ENCODE results near the gene OR2D2.

OR2D2 gene

GRCh38 chr11:6926208-6927029, 34.1 kb upstream of the OR2D2 start, which contains the start of gene ZNF215:
Gene ZNF215, plus strand, starts transcription at chr11:6926426. Its CDS starts 5,847 bp downstream, at chr11:6932273.
- peak; percentile 67 for DNase-seq (ENCODE audit: low spot score)
- TF ChIP-seq, protein P1, sequence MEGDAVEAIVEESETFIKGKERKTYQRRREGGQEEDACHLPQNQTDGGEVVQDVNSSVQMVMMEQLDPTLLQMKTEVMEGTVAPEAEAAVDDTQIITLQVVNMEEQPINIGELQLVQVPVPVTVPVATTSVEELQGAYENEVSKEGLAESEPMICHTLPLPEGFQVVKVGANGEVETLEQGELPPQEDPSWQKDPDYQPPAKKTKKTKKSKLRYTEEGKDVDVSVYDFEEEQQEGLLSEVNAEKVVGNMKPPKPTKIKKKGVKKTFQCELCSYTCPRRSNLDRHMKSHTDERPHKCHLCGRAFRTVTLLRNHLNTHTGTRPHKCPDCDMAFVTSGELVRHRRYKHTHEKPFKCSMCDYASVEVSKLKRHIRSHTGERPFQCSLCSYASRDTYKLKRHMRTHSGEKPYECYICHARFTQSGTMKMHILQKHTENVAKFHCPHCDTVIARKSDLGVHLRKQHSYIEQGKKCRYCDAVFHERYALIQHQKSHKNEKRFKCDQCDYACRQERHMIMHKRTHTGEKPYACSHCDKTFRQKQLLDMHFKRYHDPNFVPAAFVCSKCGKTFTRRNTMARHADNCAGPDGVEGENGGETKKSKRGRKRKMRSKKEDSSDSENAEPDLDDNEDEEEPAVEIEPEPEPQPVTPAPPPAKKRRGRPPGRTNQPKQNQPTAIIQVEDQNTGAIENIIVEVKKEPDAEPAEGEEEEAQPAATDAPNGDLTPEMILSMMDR (conservative IDR thresholded peaks at IDR 0.05; ENCODE audit: low read depth), result no peak
- peak within 1 kb of the TSS; percentile 75 for H3K27ac ChIP-seq
- ChIA-PET CTCF (interaction anchor here (0.6 kb wide), 1 partner anchor 628 kb away, joined by 5 read pairs; no protein-coding TSS in a partner anchor), POLR2A (ENCODE audit: low non-redundant PET) (no interaction called here)

DNA sequence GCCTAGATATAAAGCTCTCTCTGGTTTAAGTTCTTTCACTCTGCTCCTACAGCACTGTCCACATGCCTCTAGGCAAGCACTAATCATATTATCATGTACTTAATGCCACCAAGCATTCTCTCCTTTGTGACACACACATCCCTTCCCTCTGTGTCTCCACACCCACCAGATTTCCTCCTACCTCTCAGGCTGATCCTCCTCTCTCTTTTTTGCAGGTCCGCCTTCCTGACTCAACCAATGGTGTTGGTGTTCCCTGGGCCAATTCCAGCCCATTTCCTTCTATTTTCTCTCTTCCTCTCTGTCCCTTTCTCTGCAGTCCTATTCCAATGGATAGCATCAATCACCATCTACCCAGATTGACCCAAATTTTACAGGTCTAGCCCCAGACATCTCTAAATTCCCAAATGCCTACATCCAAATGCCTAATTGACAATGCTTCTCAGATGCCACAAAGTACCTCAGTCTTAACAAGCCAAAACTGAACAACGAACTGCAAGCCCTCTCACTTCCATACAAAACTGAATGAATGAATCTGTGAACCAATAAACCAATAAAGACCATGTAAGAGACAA, 33.4 kb upstream of the OR2D2 start:
- POLR2A ChIA-PET (ENCODE audit: low non-redundant PET), result no interaction called here
- TF ChIP-seq, protein P1 (conservative IDR thresholded peaks at IDR 0.05; ENCODE audit: low read depth), result no peak
- DNase-seq (ENCODE audit: low spot score), result peak; percentile 1
- CTCF ChIA-PET, result interaction anchor here (0.6 kb wide), 1 partner anchor 627 kb away, joined by 5 read pairs; no protein-coding TSS in a partner anchor
- H3K27ac ChIP-seq, result peak overlapping the region; percentile 75

DNA sequence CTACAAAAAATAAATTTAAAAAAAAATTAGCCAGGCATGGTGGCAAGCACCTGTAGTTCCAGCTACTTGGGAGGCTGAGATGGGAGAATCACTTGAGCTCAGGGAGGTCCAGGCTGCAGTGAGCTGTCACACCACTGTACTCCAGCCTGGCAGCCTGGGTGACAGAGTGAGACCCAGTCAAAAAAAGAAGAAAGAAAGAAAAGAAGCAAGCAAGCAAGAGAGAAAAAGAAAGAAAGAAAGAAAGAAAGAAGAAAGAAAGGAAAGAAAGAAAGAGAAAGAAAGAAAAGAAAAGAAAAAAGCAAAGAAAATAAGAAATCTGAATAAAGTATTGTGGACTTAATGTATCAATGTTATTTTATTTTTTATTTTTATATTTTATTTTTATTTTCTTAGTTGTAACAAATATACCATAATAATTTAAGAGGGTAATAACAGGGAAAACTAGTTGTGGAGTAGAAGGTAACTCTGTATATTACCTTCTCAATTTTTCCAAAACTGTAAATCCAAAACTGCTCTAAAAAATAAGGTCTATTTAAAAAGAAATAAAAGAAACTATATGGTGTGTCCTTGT, 32.8 kb upstream of the OR2D2 start:
- POLR2A ChIA-PET (ENCODE audit: low non-redundant PET), result no interaction called here
- no peak for DNase-seq (ENCODE audit: low spot score)
- TF ChIP-seq, protein P1 (conservative IDR thresholded peaks at IDR 0.05; ENCODE audit: low read depth), result no peak
- CTCF ChIA-PET, result no interaction called here
- H3K27ac ChIP-seq, result no peak overlapping the region

- TF ChIP-seq, protein P1 (conservative IDR thresholded peaks at IDR 0.05; ENCODE audit: low read depth), result no peak
- no peak within 1 kb of the TSS for H3K27ac ChIP-seq
- no peak for DNase-seq (ENCODE audit: low spot score)
- POLR2A ChIA-PET (ENCODE audit: low non-redundant PET), result no interaction called here
- CTCF ChIA-PET, result interaction anchor here (0.6 kb wide), 1 partner anchor 670 kb away, joined by 3 read pairs; no protein-coding TSS in a partner anchor
Measured at GRCh38 chr11:6920702-6921101, 28.4 kb upstream of the OR2D2 start, which contains the start of gene OR2D3. Gene OR2D3, plus strand, starts transcription at chr11:6921002. Its CDS starts 0 bp downstream, at chr11:6921002.

- no peak overlapping the region for H3K27ac ChIP-seq
- ChIA-PET POLR2A (ENCODE audit: low non-redundant PET) (no interaction called here), CTCF (interaction anchor here (0.6 kb wide), 2 partner anchors 107 to 1740 kb away, joined by 3 read pairs; no protein-coding TSS in a partner anchor)
- TF ChIP-seq, protein P1 (conservative IDR thresholded peaks at IDR 0.05; ENCODE audit: low read depth), result no peak
- DNase-seq (ENCODE audit: low spot score), result no peak
Measured at GRCh38 chr11:6919698-6920097, 27.4 kb upstream of the OR2D2 start.

GRCh38 chr11:6911948-6912347, 19.6 kb upstream of the OR2D2 start:
- POLR2A ChIA-PET (ENCODE audit: low non-redundant PET), result no interaction called here
- CTCF ChIA-PET, result interaction anchor here (0.7 kb wide), 1 partner anchor 309 kb away, joined by 3 read pairs; no protein-coding TSS in a partner anchor
- TF ChIP-seq, protein P1 (conservative IDR thresholded peaks at IDR 0.05; ENCODE audit: low read depth), result no peak

More at GRCh38 chr11:6911948-6912347, 19.6 kb upstream of the OR2D2 start:
- no peak for DNase-seq (ENCODE audit: low spot score)
- H3K27ac ChIP-seq, result no peak overlapping the region
